ENCODE data around the gene PLBD1.

- TF ChIP-seq POLR2AphosphoS5 (IDR thresholded peaks at IDR 0.05) (peak in 1 of 3 donors; percentile 58), CTCF (IDR thresholded peaks at IDR 0.05 in 8 of 11, conservative IDR thresholded peaks at IDR 0.05 in 3 of 11) (no peak)
Observed at GRCh38 chr12:14613718-14614117, 46.0 kb upstream of the PLBD1 start.

Measured in spleen (tissue), 7 donors.